K562 (cell line): ENCODE data around the gene PPP1R13L. TPM values are rescaled to one million over a fixed set of nuclear protein-coding genes. Genes with fewer than 3 reads are reported as not detected.

ENCODE experiments used
- CSDE1 ChIP-seq, 2 experiments: fragments of 450-650 bp; IDR thresholded peaks; 2 replicates each; pipeline ENCODE4 v1.6.1; 2016; ENCODE audit warnings: mild to moderate bottlenecking in 1 of 2
- GTF2E2 ChIP-seq: fragments of 200-800 bp; sonication (Bioruptor generic); IDR thresholded peaks from 2 replicates; pipeline ENCODE4 v1.6.1; 2016; ENCODE audit warnings: missing genetic modification characterization, missing compliant biosample characterization
- HDGF ChIP-seq: fragments of 450-650 bp; IDR thresholded peaks from 2 replicates; pipeline ENCODE4 v1.6.1; 2016
- MXI1 ChIP-seq: IDR thresholded peaks from 2 replicates; pipeline ENCODE4 v1.6.1; 2011; ENCODE audit warnings: low read depth, mild to moderate bottlenecking, improper control_type of control experiment, low read length
- NFE2 ChIP-seq: IDR thresholded peaks from 2 replicates; pipeline ENCODE4 v1.6.1; 2014; ENCODE audit warnings: antibody characterized with exemption, low read depth
- POLR2A ChIP-seq: fragments of 450-650 bp; conservative IDR thresholded peaks from 2 replicates; pipeline ENCODE4 v1.6.1; 2016
- RBM17 ChIP-seq: fragments of 200-400 bp; formaldehyde crosslinking; IDR thresholded peaks from 2 replicates; pipeline ENCODE4 v1.6.1; 2017; ENCODE audit warnings: low read depth, mild to moderate bottlenecking, low read length, borderline replicate concordance
- SOX6 ChIP-seq: fragments of 450-650 bp; IDR thresholded peaks from 2 replicates; pipeline ENCODE4 v1.6.1; 2014; ENCODE audit warnings: mild to moderate bottlenecking
- TRIM28 ChIP-seq: fragments of 450-650 bp; IDR thresholded peaks from 2 replicates; pipeline ENCODE4 v1.6.1; 2017
- ZNF121 ChIP-seq: sonication (generic); formaldehyde crosslinking; conservative IDR thresholded peaks from 2 replicates; pipeline ENCODE4 v1.8.0; 2022; ENCODE audit warnings: missing genetic modification reagents
- ZNF253 ChIP-seq: fragments of 250-450 bp; sonication (Bioruptor Pico); conservative IDR thresholded peaks from 2 replicates; pipeline ENCODE4 v1.6.1; 2021; ENCODE audit warnings: mild to moderate bottlenecking
- ZNF707 ChIP-seq: fragments of 250-450 bp; sonication (Bioruptor Pico); conservative IDR thresholded peaks from 2 replicates; pipeline ENCODE4 v1.8.0; 2022; ENCODE audit warnings: inconsistent platforms, mild to moderate bottlenecking, moderate library complexity
- ZNF830 ChIP-seq: fragments of 250-450 bp; sonication (Bioruptor Pico); IDR thresholded peaks from 2 replicates; pipeline ENCODE4 v1.5.0; 2021; ENCODE audit warnings: mild to moderate bottlenecking
- polyA plus RNA-seq, 8 experiments: library from polyadenylated mRNA; depleted of rRNA in 4 of 8; stranded (reverse) in 5 of 8; unstranded in 3 of 8; fragments of >200 nt; fragmentation: Nextera tagmentation in 2 of 8; fragmentation: Illumina TruSeq in 1 of 8; extraction: Ambion mirVana in 2 of 8; extraction: Trizol in 1 of 8; gene quantifications; 2 replicates each; pipeline versions ENCODE4 v1.2.1 to v1.2.3, GENCODE V29; 2011 to 2014; ENCODE audit warnings: inconsistent platforms in 1 of 8, missing spikeins in 1 of 8
- total RNA-seq, 7 experiments: library from RNA; depleted of rRNA in 6 of 7; stranded (reverse); fragments of >200 nt in 6 of 7; fragmentation: Illumina TruSeq in 2 of 7; extraction: Trizol in 2 of 7; gene quantifications; 2 replicates each; pipeline versions ENCODE4 v1.2.1 to v1.2.3, GENCODE V29; 2011 to 2021; ENCODE audit warnings: low replicate concordance in 1 of 7
- TF ChIP-seq, protein P1 (sequence below), 2 experiments: fragments of 450-650 bp; conservative IDR thresholded peaks; 2 replicates each; pipeline ENCODE4 v1.6.1; 2017; ENCODE audit warnings: mild to moderate bottlenecking in 2 of 2, moderate library complexity in 2 of 2
- TF ChIP-seq, protein P2 (sequence below): fragments of 250-450 bp; sonication (Bioruptor Pico); IDR thresholded peaks from 2 replicates; pipeline ENCODE4 v1.5.0; 2021
- TF ChIP-seq, protein P3 (sequence below): fragments of 250-450 bp; sonication (Bioruptor Pico); IDR thresholded peaks from 2 replicates; pipeline ENCODE4 v1.8.0; 2021; ENCODE audit warnings: borderline replicate concordance, mild to moderate bottlenecking, moderate library complexity; ENCODE audit not compliant: poor library complexity, severe bottlenecking
- TF ChIP-seq, protein P4 (sequence below): fragments of 450-650 bp; IDR thresholded peaks from 2 replicates; pipeline ENCODE4 v1.6.1; 2016; ENCODE audit warnings: mild to moderate bottlenecking
- TF ChIP-seq, protein P5 (sequence below): fragments of 450-650 bp; IDR thresholded peaks from 2 replicates; pipeline ENCODE4 v1.6.1; 2016; ENCODE audit warnings: missing biosample characterization, missing genetic modification characterization
- TF ChIP-seq, protein P6 (sequence below): fragments of 250-450 bp; sonication (Bioruptor Pico); IDR thresholded peaks from 2 replicates; pipeline ENCODE4 v1.8.0; 2022; ENCODE audit warnings: inconsistent platforms

Gene PPP1R13L
- total and polyA plus RNA-seq, 9 of the 15 experiments (the other 6 are each of a cell fraction or from before 2014, with no cell fraction given) = 0.32 to 6.7 (median 2.0) TPM

DNA sequence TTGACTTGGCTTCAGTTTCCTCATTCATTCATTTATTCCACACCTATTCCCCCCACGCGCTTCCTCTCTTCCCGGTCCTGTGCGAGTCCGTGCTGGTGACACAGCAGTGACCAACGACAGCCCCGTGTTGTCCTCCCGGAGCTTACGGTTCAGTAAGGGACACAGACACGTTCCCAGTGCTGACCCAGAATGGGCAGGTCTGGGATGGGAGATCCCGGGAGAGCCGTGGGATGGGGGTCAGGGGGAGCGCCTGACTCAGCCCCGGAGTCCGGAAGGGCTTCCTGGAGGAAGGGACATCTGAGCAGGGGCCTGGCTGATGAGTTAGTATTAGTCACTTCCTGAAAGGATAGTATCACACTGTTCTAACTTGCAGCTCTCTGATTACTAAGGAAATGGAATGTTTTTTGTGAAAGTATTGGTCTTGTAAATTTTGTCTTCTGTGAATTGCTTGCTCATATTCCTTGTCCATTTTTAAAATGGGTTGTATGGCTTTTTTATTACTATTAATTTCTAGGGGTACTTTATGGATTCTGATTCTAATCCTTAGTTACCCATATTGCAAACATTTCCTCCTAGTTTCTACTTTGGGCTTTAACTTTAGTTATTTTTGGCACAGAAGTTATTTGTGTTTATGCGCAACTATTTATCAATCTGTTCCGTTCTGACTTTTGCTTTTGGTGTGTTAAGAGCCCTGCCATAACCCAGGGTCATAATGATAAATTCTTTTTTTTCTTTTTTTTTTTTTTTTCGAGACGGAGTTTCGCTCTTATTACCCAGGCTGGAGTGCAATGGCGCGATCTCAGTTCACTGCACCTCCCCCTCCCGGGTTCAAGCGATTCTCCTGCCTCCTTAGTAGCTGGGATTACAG, 19.6 kb upstream of the PPP1R13L start (continued):
- no peak for TF ChIP-seq ZNF830 (CRISPR knock-in tag)
- peak; percentile 83 for TF ChIP-seq GTF2E2 (tag)
- peak; percentile 68 for TF ChIP-seq NFE2
- TF ChIP-seq, protein P1, sequence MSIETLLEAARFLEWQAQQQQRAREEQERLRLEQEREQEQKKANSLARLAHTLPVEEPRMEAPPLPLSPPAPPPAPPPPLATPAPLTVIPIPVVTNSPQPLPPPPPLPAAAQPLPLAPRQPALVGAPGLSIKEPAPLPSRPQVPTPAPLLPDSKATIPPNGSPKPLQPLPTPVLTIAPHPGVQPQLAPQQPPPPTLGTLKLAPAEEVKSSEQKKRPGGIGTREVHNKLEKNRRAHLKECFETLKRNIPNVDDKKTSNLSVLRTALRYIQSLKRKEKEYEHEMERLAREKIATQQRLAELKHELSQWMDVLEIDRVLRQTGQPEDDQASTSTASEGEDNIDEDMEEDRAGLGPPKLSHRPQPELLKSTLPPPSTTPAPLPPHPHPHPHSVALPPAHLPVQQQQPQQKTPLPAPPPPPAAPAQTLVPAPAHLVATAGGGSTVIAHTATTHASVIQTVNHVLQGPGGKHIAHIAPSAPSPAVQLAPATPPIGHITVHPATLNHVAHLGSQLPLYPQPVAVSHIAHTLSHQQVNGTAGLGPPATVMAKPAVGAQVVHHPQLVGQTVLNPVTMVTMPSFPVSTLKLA (conservative IDR thresholded peaks at IDR 0.05) = peak in 1 of 2 experiments; percentile 52; a peak in 1 of 4 replicates
- TF ChIP-seq ZNF253 = no peak
- TF ChIP-seq, protein P2, sequence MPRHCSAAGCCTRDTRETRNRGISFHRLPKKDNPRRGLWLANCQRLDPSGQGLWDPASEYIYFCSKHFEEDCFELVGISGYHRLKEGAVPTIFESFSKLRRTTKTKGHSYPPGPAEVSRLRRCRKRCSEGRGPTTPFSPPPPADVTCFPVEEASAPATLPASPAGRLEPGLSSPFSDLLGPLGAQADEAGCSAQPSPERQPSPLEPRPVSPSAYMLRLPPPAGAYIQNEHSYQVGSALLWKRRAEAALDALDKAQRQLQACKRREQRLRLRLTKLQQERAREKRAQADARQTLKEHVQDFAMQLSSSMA (CRISPR knock-in tag) = no peak
- 0 out of 2 replicates have a peak, but pooled peaks have one; percentile 71 for TF ChIP-seq HDGF
- peak in 1 of 2 experiments; percentile 56; a peak in 1 of 4 replicates for TF ChIP-seq CSDE1 (IDR thresholded peaks at IDR 0.05)
- no peak for TF ChIP-seq RBM17
- no peak; the same call in 1 of the 2 replicates for TF ChIP-seq TRIM28
- TF ChIP-seq MXI1 = no peak
- TF ChIP-seq, protein P3, sequence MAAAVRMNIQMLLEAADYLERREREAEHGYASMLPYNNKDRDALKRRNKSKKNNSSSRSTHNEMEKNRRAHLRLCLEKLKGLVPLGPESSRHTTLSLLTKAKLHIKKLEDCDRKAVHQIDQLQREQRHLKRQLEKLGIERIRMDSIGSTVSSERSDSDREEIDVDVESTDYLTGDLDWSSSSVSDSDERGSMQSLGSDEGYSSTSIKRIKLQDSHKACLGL (CRISPR knock-in tag) = no peak
- TF ChIP-seq, protein P4, sequence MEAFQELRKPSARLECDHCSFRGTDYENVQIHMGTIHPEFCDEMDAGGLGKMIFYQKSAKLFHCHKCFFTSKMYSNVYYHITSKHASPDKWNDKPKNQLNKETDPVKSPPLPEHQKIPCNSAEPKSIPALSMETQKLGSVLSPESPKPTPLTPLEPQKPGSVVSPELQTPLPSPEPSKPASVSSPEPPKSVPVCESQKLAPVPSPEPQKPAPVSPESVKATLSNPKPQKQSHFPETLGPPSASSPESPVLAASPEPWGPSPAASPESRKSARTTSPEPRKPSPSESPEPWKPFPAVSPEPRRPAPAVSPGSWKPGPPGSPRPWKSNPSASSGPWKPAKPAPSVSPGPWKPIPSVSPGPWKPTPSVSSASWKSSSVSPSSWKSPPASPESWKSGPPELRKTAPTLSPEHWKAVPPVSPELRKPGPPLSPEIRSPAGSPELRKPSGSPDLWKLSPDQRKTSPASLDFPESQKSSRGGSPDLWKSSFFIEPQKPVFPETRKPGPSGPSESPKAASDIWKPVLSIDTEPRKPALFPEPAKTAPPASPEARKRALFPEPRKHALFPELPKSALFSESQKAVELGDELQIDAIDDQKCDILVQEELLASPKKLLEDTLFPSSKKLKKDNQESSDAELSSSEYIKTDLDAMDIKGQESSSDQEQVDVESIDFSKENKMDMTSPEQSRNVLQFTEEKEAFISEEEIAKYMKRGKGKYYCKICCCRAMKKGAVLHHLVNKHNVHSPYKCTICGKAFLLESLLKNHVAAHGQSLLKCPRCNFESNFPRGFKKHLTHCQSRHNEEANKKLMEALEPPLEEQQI = no peak
- TF ChIP-seq, protein P5, sequence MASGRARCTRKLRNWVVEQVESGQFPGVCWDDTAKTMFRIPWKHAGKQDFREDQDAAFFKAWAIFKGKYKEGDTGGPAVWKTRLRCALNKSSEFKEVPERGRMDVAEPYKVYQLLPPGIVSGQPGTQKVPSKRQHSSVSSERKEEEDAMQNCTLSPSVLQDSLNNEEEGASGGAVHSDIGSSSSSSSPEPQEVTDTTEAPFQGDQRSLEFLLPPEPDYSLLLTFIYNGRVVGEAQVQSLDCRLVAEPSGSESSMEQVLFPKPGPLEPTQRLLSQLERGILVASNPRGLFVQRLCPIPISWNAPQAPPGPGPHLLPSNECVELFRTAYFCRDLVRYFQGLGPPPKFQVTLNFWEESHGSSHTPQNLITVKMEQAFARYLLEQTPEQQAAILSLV (tag) = no peak; the same call in 1 of the 2 replicates
- no peak for TF ChIP-seq ZNF707 (CRISPR knock-in tag)
- TF ChIP-seq POLR2A = peak; percentile 86
- no peak for TF ChIP-seq ZNF121 (CRISPR knock-in tag)
- TF ChIP-seq, protein P6, sequence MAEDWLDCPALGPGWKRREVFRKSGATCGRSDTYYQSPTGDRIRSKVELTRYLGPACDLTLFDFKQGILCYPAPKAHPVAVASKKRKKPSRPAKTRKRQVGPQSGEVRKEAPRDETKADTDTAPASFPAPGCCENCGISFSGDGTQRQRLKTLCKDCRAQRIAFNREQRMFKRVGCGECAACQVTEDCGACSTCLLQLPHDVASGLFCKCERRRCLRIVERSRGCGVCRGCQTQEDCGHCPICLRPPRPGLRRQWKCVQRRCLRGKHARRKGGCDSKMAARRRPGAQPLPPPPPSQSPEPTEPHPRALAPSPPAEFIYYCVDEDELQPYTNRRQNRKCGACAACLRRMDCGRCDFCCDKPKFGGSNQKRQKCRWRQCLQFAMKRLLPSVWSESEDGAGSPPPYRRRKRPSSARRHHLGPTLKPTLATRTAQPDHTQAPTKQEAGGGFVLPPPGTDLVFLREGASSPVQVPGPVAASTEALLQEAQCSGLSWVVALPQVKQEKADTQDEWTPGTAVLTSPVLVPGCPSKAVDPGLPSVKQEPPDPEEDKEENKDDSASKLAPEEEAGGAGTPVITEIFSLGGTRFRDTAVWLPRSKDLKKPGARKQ (CRISPR knock-in tag) = no peak
- no peak; the same call in 1 of the 2 replicates for TF ChIP-seq SOX6
